KOPT-K1 (cell line): ENCODE measurements around the gene PDLIM4.

Experiments
- H3K27ac ChIP-seq: fragments of 200-600 bp; sonication (generic); 2 replicates; pipeline ENCODE4 v1.5.1; 2016; ENCODE audit warnings: antibody characterized with exemption, mild to moderate bottlenecking, low read depth, low read length; ENCODE audit not compliant: poor library complexity, severe bottlenecking
- H3K36me3 ChIP-seq: fragments of 200-600 bp; sonication (generic); 2 replicates; pipeline ENCODE4 v1.5.1; 2017; ENCODE audit warnings: antibody characterized with exemption, mild to moderate bottlenecking, low read length, moderate library complexity; ENCODE audit not compliant: insufficient read depth
- H3K9me3 ChIP-seq: fragments of 200-600 bp; sonication (generic); 2 replicates; pipeline ENCODE4 v1.5.1; 2017; ENCODE audit warnings: antibody characterized with exemption, low read length, mild to moderate bottlenecking; ENCODE audit not compliant: insufficient read depth, poor library complexity, severe bottlenecking

Gene PDLIM4, protein sequence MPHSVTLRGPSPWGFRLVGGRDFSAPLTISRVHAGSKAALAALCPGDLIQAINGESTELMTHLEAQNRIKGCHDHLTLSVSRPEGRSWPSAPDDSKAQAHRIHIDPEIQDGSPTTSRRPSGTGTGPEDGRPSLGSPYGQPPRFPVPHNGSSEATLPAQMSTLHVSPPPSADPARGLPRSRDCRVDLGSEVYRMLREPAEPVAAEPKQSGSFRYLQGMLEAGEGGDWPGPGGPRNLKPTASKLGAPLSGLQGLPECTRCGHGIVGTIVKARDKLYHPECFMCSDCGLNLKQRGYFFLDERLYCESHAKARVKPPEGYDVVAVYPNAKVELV

DNA sequence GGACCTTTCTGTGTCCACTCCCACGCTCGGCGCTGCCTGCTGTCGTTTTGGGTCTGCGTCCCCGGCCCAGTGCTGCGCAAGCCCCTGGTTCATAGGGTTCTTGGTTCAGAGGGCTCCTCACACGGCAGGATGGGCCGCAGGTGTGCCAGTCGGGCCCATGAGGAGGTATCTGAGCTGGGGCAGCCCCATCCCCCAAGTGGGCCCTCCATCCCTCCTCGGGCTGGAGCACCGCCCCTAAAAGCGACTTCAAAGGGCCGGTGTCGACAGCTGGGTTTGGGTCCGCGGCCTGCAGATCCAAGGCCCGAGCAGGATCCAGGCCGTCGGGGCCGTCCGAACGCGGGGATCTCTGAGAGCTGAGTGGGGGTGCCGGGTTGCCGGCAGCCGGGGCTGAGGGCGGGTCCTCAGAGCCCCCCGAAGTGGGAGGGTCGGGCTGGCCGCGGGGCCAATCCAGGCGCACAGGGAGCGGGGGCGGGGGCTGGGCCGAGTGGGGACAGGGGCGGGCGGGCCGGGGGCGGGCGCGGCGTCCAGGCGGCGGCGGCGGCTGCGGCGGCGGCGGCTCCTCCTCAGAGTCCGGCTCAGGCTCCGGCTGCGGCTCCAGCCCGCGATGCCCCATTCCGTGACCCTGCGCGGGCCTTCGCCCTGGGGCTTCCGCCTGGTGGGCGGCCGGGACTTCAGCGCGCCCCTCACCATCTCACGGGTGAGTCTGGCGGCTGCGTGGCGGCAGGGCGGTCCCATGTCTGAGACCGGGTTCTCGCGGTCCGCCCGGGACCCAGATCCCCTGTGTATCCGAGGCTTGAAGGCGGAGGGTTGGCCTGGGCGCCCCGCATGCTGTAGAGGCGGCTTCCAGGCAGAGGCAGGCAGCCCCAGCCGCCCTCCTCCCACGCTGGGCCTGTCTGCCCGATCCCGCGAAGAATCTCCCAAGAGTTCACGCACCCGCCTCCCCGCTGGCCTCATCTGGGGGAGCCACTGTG, at the start of gene PDLIM4:
Gene PDLIM4 (plus strand): TSS at position 566 of the 971 bp plus-strand sequence. CDS start 39 bp downstream, at position 605.
- H3K27ac ChIP-seq = no peak within 1 kb of the TSS
- H3K9me3 ChIP-seq = no peaks in the 10 kb centered on the region
- no peaks in the 10 kb centered on the region for H3K36me3 ChIP-seq

GRCh38 chr5:132207778-132208177, 49.7 kb upstream of the PDLIM4 start:
- H3K27ac ChIP-seq = no peak overlapping the region
- no peaks in the 10 kb centered on the region for H3K9me3 ChIP-seq
- no peaks in the 10 kb centered on the region for H3K36me3 ChIP-seq

- Histone ChIP-seq H3K27ac (no peak overlapping the region), H3K9me3 (no peaks in the 10 kb centered on the region), H3K36me3 (no peaks in the 10 kb centered on the region)
Observed at GRCh38 chr5:132209131-132209530, 48.4 kb upstream of the PDLIM4 start.

DNA sequence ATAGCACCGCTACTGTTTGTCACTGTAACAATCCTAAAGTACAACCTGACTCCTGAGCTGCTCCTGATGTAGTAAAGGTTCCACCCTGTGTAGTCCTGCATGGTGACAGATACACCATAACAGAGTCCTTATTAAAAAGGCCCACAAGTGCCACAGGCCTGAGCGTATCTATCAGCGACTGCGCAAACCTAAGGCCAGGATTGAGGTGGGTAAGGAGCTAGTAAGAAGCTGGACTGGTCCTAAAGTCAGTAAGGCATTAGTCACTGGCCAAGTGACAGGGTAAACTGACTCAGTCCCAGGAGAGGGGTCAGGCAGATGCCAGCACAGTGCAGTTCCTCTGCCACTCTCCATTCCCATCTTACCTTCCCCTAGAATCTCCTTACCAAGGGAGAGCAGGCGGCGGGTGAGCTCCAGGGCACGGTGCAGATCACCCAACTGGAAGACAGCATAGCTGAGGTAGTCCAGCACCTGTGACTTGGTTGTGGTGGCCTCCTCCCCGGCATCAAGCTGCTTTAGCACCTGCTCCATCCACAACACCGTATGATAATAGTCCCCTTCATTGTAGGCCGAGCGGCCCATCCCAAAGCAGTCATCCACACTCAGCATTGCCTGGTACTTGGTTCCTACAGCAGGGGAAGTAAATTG, 47.5 kb upstream of the PDLIM4 start:
- H3K36me3 ChIP-seq = no peaks in the 10 kb centered on the region
- H3K27ac ChIP-seq = no peak overlapping the region
- no peaks in the 10 kb centered on the region for H3K9me3 ChIP-seq

DNA sequence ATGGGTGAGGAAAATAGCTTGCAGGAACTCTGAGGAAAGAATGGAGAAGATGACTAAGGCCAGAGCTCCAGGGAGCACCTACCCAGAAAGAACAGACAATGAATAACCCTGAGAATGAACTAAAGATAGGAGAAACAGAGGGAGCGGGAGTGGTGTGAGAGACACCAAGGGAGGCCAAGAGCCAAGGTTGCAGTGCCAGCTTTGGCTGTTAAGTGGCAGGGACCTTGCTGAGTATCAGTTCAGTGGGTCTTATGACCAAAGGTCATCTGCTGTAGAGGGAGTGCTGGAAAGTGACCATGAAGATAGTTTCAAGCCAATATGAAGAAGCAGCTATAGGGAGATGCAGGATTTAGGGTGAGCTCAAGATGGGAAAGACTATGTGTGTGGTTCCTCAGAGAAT, 46.6 kb upstream of the PDLIM4 start:
- no peak overlapping the region for H3K27ac ChIP-seq
- H3K36me3 ChIP-seq = no peaks in the 10 kb centered on the region
- no peaks in the 10 kb centered on the region for H3K9me3 ChIP-seq

DNA sequence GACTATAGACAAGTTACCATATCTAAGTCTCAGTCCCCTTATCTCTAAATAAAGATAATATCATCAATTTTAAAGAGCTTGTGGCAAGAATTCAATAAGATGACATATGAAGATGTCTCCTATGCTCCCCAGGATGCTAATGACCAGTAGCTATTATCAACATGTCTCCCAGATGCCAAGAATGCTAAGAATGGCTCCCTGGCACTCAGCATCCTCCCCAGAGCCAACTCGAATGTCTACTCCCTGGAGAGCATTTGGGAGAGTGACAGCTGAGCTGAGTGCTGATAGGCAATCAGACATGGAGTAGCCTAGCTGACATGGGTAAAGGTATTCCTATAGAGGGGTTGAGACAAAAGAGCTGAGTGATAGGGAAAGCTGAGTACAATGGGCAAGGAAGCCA, 45.7 kb upstream of the PDLIM4 start:
- no peaks in the 10 kb centered on the region for H3K9me3 ChIP-seq
- no peaks in the 10 kb centered on the region for H3K36me3 ChIP-seq
- H3K27ac ChIP-seq = no peak overlapping the region

DNA sequence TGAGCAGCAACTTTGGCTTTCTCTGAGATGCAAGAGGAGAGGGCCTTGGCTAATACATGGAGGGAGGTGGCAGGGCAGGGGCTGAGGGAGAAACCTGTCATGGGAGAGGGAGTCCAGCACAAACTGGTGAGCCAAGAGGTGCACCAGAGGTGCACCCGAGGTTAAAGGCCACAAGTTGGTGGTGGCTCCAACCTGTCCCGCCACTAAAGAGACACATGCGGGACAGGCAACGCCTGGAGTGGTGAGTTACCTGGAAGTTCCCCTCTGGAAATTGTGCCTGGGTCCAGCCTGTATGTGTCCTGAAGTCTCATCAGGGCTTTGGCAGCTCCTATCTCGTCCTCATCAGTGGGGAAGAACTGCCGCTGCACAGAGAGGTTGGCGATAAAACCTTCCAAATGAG, 43.8 kb upstream of the PDLIM4 start:
- H3K9me3 ChIP-seq = no peaks in the 10 kb centered on the region
- no peaks in the 10 kb centered on the region for H3K36me3 ChIP-seq
- no peak overlapping the region for H3K27ac ChIP-seq

DNA sequence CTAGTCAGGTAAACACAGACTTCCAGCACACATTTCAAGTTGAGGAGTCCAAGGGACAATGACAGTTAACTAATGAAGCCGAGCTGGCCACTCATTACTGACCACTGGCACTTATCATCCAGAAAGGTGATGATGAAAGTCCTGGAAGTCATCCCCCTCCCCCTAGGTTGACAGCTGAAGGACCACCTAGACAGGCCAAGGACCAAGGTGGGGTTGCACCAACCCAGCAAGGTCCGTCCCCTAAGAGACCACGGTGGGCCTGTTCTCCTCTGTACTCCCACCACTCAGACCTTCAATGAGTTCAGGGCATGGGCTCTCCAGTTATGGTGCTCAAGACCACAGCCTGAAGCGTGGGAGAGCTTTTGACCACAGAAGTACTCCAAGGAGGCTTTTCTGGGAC, 43.0 kb upstream of the PDLIM4 start:
- no peak overlapping the region for H3K27ac ChIP-seq
- H3K36me3 ChIP-seq = no peaks in the 10 kb centered on the region
- no peaks in the 10 kb centered on the region for H3K9me3 ChIP-seq

DNA sequence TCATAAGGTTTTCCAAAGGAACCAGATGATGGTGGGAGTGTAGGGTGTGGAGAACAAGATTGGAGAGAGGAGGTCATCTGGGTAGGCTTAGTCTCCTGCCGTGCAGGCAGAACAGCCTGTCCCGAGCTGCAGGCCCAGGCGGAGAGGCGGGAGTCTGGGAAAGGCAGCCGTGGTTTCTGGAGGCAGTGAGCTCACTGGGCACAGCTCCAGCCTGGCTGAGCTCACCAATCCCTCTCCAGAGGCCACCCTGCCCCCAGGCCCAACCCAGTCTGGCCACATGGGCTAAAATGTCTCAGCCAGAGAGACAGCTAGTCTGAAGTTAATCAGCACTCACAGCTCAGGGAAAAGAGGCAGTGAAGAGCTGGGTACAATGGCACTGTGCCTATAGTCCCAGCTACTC, 42.2 kb upstream of the PDLIM4 start:
- H3K27ac ChIP-seq = no peak overlapping the region
- no peaks in the 10 kb centered on the region for H3K9me3 ChIP-seq
- H3K36me3 ChIP-seq = no peaks in the 10 kb centered on the region

- Histone ChIP-seq H3K9me3 (no peaks in the 10 kb centered on the region), H3K27ac (no peak overlapping the region), H3K36me3 (no peaks in the 10 kb centered on the region)
Observed at GRCh38 chr5:132218321-132218720, 39.2 kb upstream of the PDLIM4 start.

DNA sequence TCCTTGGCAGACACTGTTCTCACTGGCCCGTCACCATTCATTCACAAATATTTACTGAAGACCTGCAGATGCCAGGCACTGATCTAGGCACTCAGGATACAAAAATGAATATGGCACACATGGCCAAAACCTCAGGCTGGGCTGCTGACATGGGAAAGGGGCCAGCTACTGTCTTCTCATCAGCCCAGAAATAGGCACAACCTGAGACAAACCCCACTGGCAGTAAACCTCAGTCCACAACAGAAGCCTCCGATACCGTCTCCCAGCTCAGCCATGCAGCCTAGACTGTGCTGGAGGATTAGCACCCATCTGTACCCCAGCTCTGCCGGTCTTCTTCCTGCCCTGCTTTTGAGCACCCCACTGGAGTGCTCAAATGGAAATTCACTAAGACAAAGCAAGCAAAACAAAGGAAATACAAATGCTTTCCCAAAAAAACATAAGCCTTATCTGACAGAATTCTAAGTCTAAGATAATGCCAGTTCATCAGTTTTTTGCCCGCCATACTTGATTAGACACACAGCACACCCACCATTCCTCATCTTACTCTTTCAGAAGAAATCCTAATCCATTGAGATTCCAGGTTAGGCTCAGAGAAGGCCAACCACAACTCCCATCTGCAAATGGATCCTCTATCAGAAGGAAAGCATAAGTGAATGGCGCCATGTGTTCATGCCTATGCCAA, 38.1 kb upstream of the PDLIM4 start:
- no peaks in the 10 kb centered on the region for H3K36me3 ChIP-seq
- no peak overlapping the region for H3K27ac ChIP-seq
- no peaks in the 10 kb centered on the region for H3K9me3 ChIP-seq

DNA sequence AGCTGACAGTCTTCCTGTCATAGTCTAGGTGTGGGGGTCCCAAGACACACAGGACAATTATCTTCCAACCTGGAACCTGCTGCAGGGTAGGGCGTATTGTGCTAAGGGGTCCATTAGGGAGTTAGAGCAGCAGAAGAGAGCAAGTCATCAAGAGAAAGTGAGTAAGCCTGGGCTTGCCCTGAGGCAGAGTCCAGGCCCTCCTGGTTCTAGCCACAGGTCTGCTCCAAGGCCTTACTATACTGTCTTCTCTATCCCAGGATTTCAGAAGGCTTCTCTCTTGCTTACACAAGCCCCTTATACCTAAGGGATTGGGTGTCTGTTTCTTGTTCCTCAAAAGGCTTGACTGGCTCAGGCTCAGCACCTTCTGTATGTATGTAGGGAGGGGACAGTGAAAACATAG, 37.5 kb upstream of the PDLIM4 start:
- no peaks in the 10 kb centered on the region for H3K9me3 ChIP-seq
- no peak overlapping the region for H3K27ac ChIP-seq
- H3K36me3 ChIP-seq = no peaks in the 10 kb centered on the region

- no peak overlapping the region for H3K27ac ChIP-seq
- H3K36me3 ChIP-seq = no peaks in the 10 kb centered on the region
- H3K9me3 ChIP-seq = no peaks in the 10 kb centered on the region
Observed at GRCh38 chr5:132220491-132220890, 37.0 kb upstream of the PDLIM4 start.

DNA sequence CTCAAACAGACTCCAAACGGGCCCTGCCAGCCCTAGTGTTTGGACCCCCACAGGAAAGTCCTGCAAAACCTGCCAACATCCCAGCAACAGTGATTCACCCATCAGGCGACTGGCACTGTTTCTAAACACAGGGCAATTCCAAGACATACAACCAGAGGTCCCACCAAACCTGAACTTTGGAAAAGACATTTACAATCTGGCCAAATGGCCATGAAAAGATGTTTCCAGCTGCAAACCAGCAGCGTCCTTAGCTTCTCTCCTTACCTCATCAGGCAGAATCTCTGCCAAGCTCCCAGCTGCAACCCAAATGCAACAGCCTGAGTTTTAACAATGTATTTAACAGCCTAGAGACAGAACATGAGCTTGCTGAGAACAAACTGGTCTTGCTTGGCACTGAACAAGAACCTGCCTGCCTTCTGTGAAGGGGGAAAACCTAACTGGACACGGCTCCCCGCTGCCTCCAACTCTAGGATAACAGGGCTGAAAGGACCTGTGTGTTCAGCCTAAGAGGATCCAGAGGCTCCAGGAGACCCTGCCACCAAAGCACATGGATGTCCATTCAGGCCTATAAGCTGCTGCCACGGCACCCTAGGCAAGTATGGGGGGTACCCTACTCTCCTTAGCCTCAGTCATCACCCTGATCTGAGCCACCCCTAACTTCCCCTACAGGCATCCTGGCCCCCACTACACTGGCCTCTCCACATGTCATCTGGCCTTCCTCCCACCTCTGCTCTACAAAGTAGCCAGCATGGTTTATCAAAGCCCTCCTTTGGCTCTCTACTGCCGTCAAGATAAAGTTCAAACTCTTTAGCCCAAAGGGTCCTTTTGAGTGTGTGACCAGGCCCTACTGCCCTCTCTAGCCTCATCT, 35.5 kb upstream of the PDLIM4 start:
- no peaks in the 10 kb centered on the region for H3K36me3 ChIP-seq
- no peak overlapping the region for H3K27ac ChIP-seq
- H3K9me3 ChIP-seq = no peaks in the 10 kb centered on the region
